Endothelial cell of umbilical vein (primary cell): ENCODE measurements around the gene IQCB1. TPM values are rescaled to one million over a fixed set of nuclear protein-coding genes. Genes with fewer than 3 reads are reported as not detected.

ENCODE experiments used
- BruUV-seq: library from RNA; stranded (reverse); fragments of 400-500 nt; replicated peaks from 2 replicates; lab custom pipeline; 2021; lab: Mats Ljungman, UMichigan
- CTCF ChIA-PET: fragments of 300-600, 350-600 bp; sonication (Branson Sonifier 250); formaldehyde crosslinking; loops from one replicate; lab custom pipeline; 2021; ENCODE audit warnings: antibody characterized with exemption, inconsistent platforms; lab: Charles Lee
- POLR2A ChIA-PET: fragments of 300-600, 350-600 bp; sonication (Branson Sonifier 250); formaldehyde crosslinking; loops from one replicate; lab custom pipeline; 2021; ENCODE audit warnings: antibody characterized with exemption, inconsistent platforms; lab: Charles Lee
- DNase-seq: peaks from one replicate; pipeline ENCODE4 v3.0.0-alpha.2; 2011; ENCODE audit warnings: low read depth, low spot score
- FAIRE-seq: peaks from 2 replicates; lab custom pipeline; 2011; peaks lifted over from hg19 to GRCh38; lab: Jason Lieb, UNC
- H2AFZ ChIP-seq: 2 replicates; pipeline ENCODE4 v1.6.0; 2012; ENCODE audit warnings: low read depth, low read length, control low read depth, inconsistent platforms
- H3K27ac ChIP-seq: 2 replicates; pipeline ENCODE4 v1.5.1; 2011; ENCODE audit warnings: low read depth, mild to moderate bottlenecking, control low read depth, low read length, moderate library complexity; ENCODE audit not compliant: insufficient read depth
- H3K27me3 ChIP-seq, 2 experiments: 2 replicates each; pipeline versions ENCODE4 v1.6.0 to v1.6.1; 2011; ENCODE audit warnings: low read length in 2 of 2, mixed read lengths in 1 of 2; ENCODE audit not compliant: control insufficient read depth in 2 of 2, insufficient read depth in 2 of 2
- H3K36me3 ChIP-seq, 2 experiments: 2 replicates in 1 of 2; 3 replicates in 1 of 2; pipeline ENCODE4 v1.5.1; 2011; ENCODE audit warnings: low read length in 2 of 2, mild to moderate bottlenecking in 1 of 2, moderate library complexity in 1 of 2; ENCODE audit not compliant: control insufficient read depth in 2 of 2, insufficient read depth in 2 of 2; ENCODE audit errors: extremely low read depth in 1 of 2
- H3K4me1 ChIP-seq: 3 replicates; pipeline ENCODE4 v1.5.1; 2011; ENCODE audit warnings: mild to moderate bottlenecking, low read length; ENCODE audit not compliant: control insufficient read depth, insufficient read depth; ENCODE audit errors: extremely low read depth
- H3K4me2 ChIP-seq: 2 replicates; pipeline ENCODE4 v1.6.1; 2011; ENCODE audit warnings: low read length, control low read depth, mixed read lengths; ENCODE audit not compliant: insufficient read depth
- H3K4me3 ChIP-seq, 3 experiments: fragments of 200-600 bp in 1 of 3; sonication (generic), shearing (Covaris generic) in 1 of 3; replicated peaks in 1 of 3; 2 replicates each; pipeline ENCODE4 v1.5.1; 2011 to 2016; ENCODE audit warnings: control low read depth in 3 of 3, low read length in 3 of 3, mild to moderate bottlenecking in 2 of 3, inconsistent platforms in 1 of 3, low read depth in 1 of 3, moderate library complexity in 1 of 3; ENCODE audit not compliant: insufficient read depth in 1 of 3
- H3K79me2 ChIP-seq: 2 replicates; pipeline ENCODE4 v1.6.0; 2012; ENCODE audit warnings: low read length, inconsistent platforms; ENCODE audit not compliant: control insufficient read depth, insufficient read depth
- H3K9ac ChIP-seq: replicated peaks from 2 replicates; pipeline ENCODE3; 2011; ENCODE audit warnings: low read length, control low read depth; ENCODE audit not compliant: insufficient read depth; ENCODE audit errors: extremely low read depth
- H3K9me1 ChIP-seq: replicated peaks from 3 replicates; pipeline ENCODE4 v1.6.0; 2011; ENCODE audit warnings: mild to moderate bottlenecking, low read length; ENCODE audit not compliant: control insufficient read depth, insufficient read depth; ENCODE audit errors: extremely low read depth
- H3K9me3 ChIP-seq: replicated peaks from 2 replicates; pipeline ENCODE4 v1.5.1; 2012; ENCODE audit warnings: low read length, inconsistent platforms; ENCODE audit not compliant: control insufficient read depth, insufficient read depth
- H4K20me1 ChIP-seq: replicated peaks from 2 replicates; pipeline ENCODE3; 2011; ENCODE audit warnings: mild to moderate bottlenecking, low read length; ENCODE audit not compliant: control insufficient read depth, insufficient read depth; ENCODE audit errors: extremely low read depth
- EZH2 ChIP-seq: IDR thresholded peaks from 2 replicates; pipeline ENCODE4 v1.6.1; 2012; ENCODE audit warnings: borderline replicate concordance, low read depth, mild to moderate bottlenecking, moderate library complexity, low read length, inconsistent platforms; ENCODE audit not compliant: severe bottlenecking
- FOS ChIP-seq: IDR thresholded peaks from 2 replicates; pipeline ENCODE4 v1.6.1; 2011; ENCODE audit warnings: mild to moderate bottlenecking, low read length, moderate library complexity, borderline replicate concordance; ENCODE audit not compliant: insufficient read depth
- GATA2 ChIP-seq: IDR thresholded peaks from 2 replicates; pipeline ENCODE4 v1.7.0; 2011; ENCODE audit warnings: low read depth, mild to moderate bottlenecking, moderate library complexity, mixed read lengths, low read length; ENCODE audit not compliant: insufficient read length, insufficient read depth
- JUN ChIP-seq: IDR thresholded peaks from 2 replicates; pipeline ENCODE4 v1.6.1; 2011; ENCODE audit warnings: borderline replicate concordance, low read depth; ENCODE audit not compliant: insufficient read length, insufficient read depth
- MYC ChIP-seq: IDR thresholded peaks from one replicate; pipeline ENCODE4 v1.6.1; 2011; ENCODE audit warnings: mild to moderate bottlenecking, low read depth, low read length
- POLR2A ChIP-seq: IDR thresholded peaks from 2 replicates; pipeline ENCODE4 v1.6.1; 2012; ENCODE audit warnings: low read depth, mild to moderate bottlenecking, control low read depth, low read length
- POLR2AphosphoS5 ChIP-seq: IDR thresholded peaks from 2 replicates; pipeline ENCODE4 v1.6.1; 2012; ENCODE audit warnings: low read depth, mild to moderate bottlenecking, control low read depth, low read length, moderate library complexity; ENCODE audit not compliant: insufficient read depth
- dilution Hi-C: fragments of 300-500 bp; cut with MboI; formaldehyde crosslinking; loops from one replicate; pipeline ENCODE4 v1.15.0; 2019; ENCODE audit warnings: low sequenced_read_pairs; ENCODE audit not compliant: extremely low pct_ligation_motif_present
- intact Hi-C: fragments of 100-400 bp; cut with micrococcal nuclease; formaldehyde crosslinking; loops from one replicate; pipeline ENCODE4 v1.10.0; 2022
- polyA plus RNA-seq, 4 experiments: library from polyadenylated mRNA; depleted of rRNA in 3 of 4; stranded (reverse) in 3 of 4; unstranded in 1 of 4; fragments of >200 nt; gene quantifications; 2 replicates each; pipeline versions ENCODE4 v1.2.1 to v1.2.3, GENCODE V29; 2011 to 2012; ENCODE audit warnings: missing spikeins in 1 of 4
- total RNA-seq: library from RNA; stranded (reverse); gene quantifications from 2 replicates; pipeline ENCODE4 v1.2.3, GENCODE V29; 2021
- TF ChIP-seq, protein P1 (sequence below), 2 donors: IDR thresholded peaks; 1 replicate in 1 of 2; 2 replicates in 1 of 2; pipeline ENCODE4 v1.5.1; 2011; ENCODE audit warnings: low read length in 2 of 2, mild to moderate bottlenecking in 2 of 2, moderate library complexity in 2 of 2, control low read depth in 1 of 2, inconsistent platforms in 1 of 2, low read depth in 1 of 2; ENCODE audit not compliant: insufficient read depth in 1 of 2; ENCODE audit errors: extremely low read depth in 1 of 2
- TF ChIP-seq, protein P2 (sequence below): IDR thresholded peaks from 2 replicates; pipeline ENCODE4 v1.6.1; 2011; ENCODE audit not compliant: insufficient read depth, insufficient read length

Gene IQCB1
- total and polyA plus RNA-seq, 2 donors (not counting 3 experiments of a cell fraction or from before 2014, with no cell fraction given) = 9.9 to 22.0 TPM

DNA sequence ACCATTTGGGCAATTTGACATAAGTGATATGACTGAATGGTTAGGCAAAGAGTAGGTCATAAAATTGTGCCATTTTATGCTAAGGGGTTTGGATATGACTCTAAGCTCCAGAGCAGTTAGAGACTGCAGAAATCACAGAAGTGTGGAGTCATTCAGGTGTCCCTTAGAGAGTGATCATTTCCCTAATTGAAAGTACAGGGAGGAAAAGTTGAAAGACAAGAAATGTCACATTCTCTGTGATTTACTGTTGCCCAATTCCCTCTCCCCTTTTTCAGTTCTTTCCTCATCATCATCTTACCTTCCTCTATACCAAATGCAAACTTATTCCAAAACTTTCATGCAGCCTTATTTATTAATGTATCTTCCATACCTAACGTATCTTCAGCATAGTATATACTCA lies 82.6 kb downstream of the IQCB1 start:
- Histone ChIP-seq H3K79me2 (peaks cover 13% of the 10 kb centered on the region), H3K9me1 (no peaks in the 10 kb centered on the region), H3K4me2 (no peak overlapping the region), H3K9me3 (no peaks in the 10 kb centered on the region), H3K9ac (no peak overlapping the region), H3K4me3 (no peak overlapping the region), H2AFZ (no peak overlapping the region), H3K4me1 (peaks cover 20% of the 10 kb centered on the region), H3K36me3 (no peaks in the 10 kb centered on the region), H4K20me1 (no peaks in the 10 kb centered on the region), H3K27me3 (peaks cover 7 to 17% of the 10 kb centered on the region in 2 experiments), H3K27ac (no peak overlapping the region)
- CTCF ChIA-PET = interaction anchor here (0.9 kb wide), 1 partner anchor 11 kb away, joined by 3 read pairs; no protein-coding TSS in a partner anchor
- FAIRE-seq = no peak
- dilution Hi-C loops (no loop called here), intact Hi-C loops (no loop called here)
- POLR2A ChIA-PET = no interaction called here
- DNase-seq = no peak
- no TSS peak for BruUV-seq
- TF ChIP-seq JUN (no peak), EZH2 (no peak), GATA2 (no peak), POLR2A (no peak), FOS (no peak)
- TF ChIP-seq, protein P1, sequence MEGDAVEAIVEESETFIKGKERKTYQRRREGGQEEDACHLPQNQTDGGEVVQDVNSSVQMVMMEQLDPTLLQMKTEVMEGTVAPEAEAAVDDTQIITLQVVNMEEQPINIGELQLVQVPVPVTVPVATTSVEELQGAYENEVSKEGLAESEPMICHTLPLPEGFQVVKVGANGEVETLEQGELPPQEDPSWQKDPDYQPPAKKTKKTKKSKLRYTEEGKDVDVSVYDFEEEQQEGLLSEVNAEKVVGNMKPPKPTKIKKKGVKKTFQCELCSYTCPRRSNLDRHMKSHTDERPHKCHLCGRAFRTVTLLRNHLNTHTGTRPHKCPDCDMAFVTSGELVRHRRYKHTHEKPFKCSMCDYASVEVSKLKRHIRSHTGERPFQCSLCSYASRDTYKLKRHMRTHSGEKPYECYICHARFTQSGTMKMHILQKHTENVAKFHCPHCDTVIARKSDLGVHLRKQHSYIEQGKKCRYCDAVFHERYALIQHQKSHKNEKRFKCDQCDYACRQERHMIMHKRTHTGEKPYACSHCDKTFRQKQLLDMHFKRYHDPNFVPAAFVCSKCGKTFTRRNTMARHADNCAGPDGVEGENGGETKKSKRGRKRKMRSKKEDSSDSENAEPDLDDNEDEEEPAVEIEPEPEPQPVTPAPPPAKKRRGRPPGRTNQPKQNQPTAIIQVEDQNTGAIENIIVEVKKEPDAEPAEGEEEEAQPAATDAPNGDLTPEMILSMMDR (IDR thresholded peaks at IDR 0.05; ENCODE audit: extremely low read depth in 1 of 2, insufficient read depth in 1 of 2, low read depth in 1 of 2, low read length in 2 of 2) = no peak

DNA sequence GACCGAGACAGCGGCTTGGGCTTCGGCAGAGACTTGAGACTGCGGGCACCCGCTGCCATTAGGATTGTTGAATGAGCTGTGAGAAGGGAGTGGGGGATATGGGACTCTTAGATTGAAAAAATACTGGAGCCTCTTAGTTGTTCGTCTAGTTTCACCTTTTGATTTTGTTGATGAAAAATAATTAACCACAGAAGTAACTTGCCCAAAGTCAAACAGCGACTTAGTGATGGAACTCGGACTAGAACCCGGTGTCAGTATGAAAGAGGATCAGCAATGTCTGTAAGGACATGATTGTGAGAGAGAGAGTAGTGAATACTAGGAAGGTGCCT lies 84.8 kb downstream of the IQCB1 start:
- Histone ChIP-seq H3K79me2 (peaks cover 25% of the 10 kb centered on the region), H4K20me1 (no peaks in the 10 kb centered on the region), H3K36me3 (no peaks in the 10 kb centered on the region), H3K4me1 (peaks cover 20% of the 10 kb centered on the region), H3K27ac (peak overlapping the region; percentile 26), H2AFZ (peak overlapping the region; percentile 69), H3K9ac (peak overlapping the region; percentile 75), H3K4me3 (peak overlapping the region; percentile 49 to 84 (median 64)), H3K9me1 (no peaks in the 10 kb centered on the region), H3K9me3 (no peaks in the 10 kb centered on the region), H3K27me3 (peaks cover 6 to 17% of the 10 kb centered on the region in 2 experiments), H3K4me2 (peak overlapping the region; percentile 95)
- TSS peak; percentile 97 for BruUV-seq
- CTCF ChIA-PET = no interaction called here
- TF ChIP-seq JUN (no peak), MYC (no peak), EZH2 (no peak), POLR2A (no peak), GATA2 (no peak), FOS (no peak), POLR2AphosphoS5 (no peak)
- TF ChIP-seq, protein P1 (IDR thresholded peaks at IDR 0.05; ENCODE audit: extremely low read depth in 1 of 2, insufficient read depth in 1 of 2, low read depth in 1 of 2, low read length in 2 of 2) = no peak
- TF ChIP-seq, protein P2, sequence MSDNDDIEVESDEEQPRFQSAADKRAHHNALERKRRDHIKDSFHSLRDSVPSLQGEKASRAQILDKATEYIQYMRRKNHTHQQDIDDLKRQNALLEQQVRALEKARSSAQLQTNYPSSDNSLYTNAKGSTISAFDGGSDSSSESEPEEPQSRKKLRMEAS = no peak
- DNase-seq (no peak), FAIRE-seq (no peak)
- dilution Hi-C loops = no loop called here
- intact Hi-C loops = no loop called here
- POLR2A ChIA-PET = interaction anchor here (1.0 kb wide), 2 partner anchors 14 to 634 kb away, joined by 3 to 4 read pairs; partner anchors contain the start of genes FAM162A and MIX23
